OCI-LY1 (cell line): Measurements from ENCODE around the gene EHD1.

Experiments used
- H2AFZ ChIP-seq: fragments of 200-600 bp; sonication (generic), shearing (Covaris generic); 2 replicates; pipeline ENCODE4 v1.6.0; 2014; ENCODE audit warnings: antibody characterized with exemption, mild to moderate bottlenecking, low read length
- H3F3A ChIP-seq: fragments of 200-600 bp; sonication (generic), shearing (Covaris generic); 2 replicates; pipeline ENCODE4 v1.6.0; 2014; ENCODE audit warnings: mild to moderate bottlenecking, antibody characterized with exemption, low read length, moderate library complexity; ENCODE audit not compliant: insufficient read depth
- H3K27ac ChIP-seq: fragments of 200-600 bp; sonication (generic); 2 replicates; pipeline ENCODE4 v1.5.1; 2014; ENCODE audit warnings: low read length, mixed run types, mild to moderate bottlenecking, low read depth; ENCODE audit not compliant: poor library complexity, severe bottlenecking
- H3K27me3 ChIP-seq: fragments of 200-600 bp; sonication (generic); 2 replicates; pipeline ENCODE4 v1.6.0; 2014; ENCODE audit warnings: antibody characterized with exemption, mild to moderate bottlenecking, low read length, moderate library complexity; ENCODE audit not compliant: insufficient read depth
- H3K36me3 ChIP-seq: fragments of 200-600 bp; sonication (generic); 2 replicates; pipeline ENCODE4 v1.6.1; 2014; ENCODE audit warnings: mild to moderate bottlenecking, antibody characterized with exemption, low read length, moderate library complexity, mixed read lengths; ENCODE audit not compliant: insufficient read depth
- H3K4me1 ChIP-seq: fragments of 200-600 bp; sonication (generic); 2 replicates; pipeline ENCODE4 v1.5.1; 2014; ENCODE audit warnings: mild to moderate bottlenecking, low read length, moderate library complexity; ENCODE audit not compliant: insufficient read depth, severe bottlenecking
- H3K4me2 ChIP-seq: fragments of 200-600 bp; sonication (generic), shearing (Covaris generic); 2 replicates; pipeline ENCODE4 v1.6.1; 2014; ENCODE audit warnings: low read length
- H3K4me3 ChIP-seq: fragments of 200-600 bp; sonication (generic); 2 replicates; pipeline ENCODE4 v1.5.1; 2014; ENCODE audit warnings: low read length, low read depth, mild to moderate bottlenecking, mixed read lengths; ENCODE audit not compliant: poor library complexity, severe bottlenecking
- H3K79me2 ChIP-seq: fragments of 200-600 bp; shearing (Covaris generic); 2 replicates; pipeline ENCODE4 v1.6.1; 2016; ENCODE audit warnings: mixed run types, low read length, mixed read lengths; ENCODE audit not compliant: insufficient read depth
- H3K9ac ChIP-seq: fragments of 200-600 bp; sonication (generic), shearing (Covaris generic); 2 replicates; pipeline ENCODE4 v1.6.1; 2014; ENCODE audit warnings: mild to moderate bottlenecking, low read length, mixed read lengths
- H3K9me2 ChIP-seq: fragments of 200-600 bp; sonication (generic), shearing (Covaris generic); 2 replicates; pipeline ENCODE4 v1.6.1; 2014; ENCODE audit warnings: low read depth, mild to moderate bottlenecking, low read length, mixed read lengths
- H3K9me3 ChIP-seq: fragments of 200-600 bp; shearing (Covaris generic); 2 replicates; pipeline ENCODE4 v1.6.1; 2014; ENCODE audit warnings: low read length, mixed read lengths
- H4K20me1 ChIP-seq: fragments of 200-600 bp; sonication (generic), shearing (Covaris generic); 2 replicates; pipeline ENCODE4 v1.6.0; 2016; ENCODE audit warnings: mild to moderate bottlenecking, low read length; ENCODE audit not compliant: insufficient read depth
- EZH2 ChIP-seq: fragments of 200-600 bp; sonication (generic), shearing (Covaris generic); IDR thresholded peaks from 2 replicates; pipeline ENCODE4 v1.8.0; 2017; ENCODE audit warnings: borderline replicate concordance, mixed run types, mild to moderate bottlenecking, antibody characterized with exemption, low read length, moderate library complexity, mixed read lengths
- TF ChIP-seq, protein P1 (sequence below): fragments of 200-600 bp; sonication (generic), shearing (Covaris generic); IDR thresholded peaks from 2 replicates; pipeline ENCODE4 v1.5.1; 2017; ENCODE audit warnings: mild to moderate bottlenecking, antibody characterized with exemption, low read length, moderate library complexity, mixed read lengths

Gene EHD1

DNA sequence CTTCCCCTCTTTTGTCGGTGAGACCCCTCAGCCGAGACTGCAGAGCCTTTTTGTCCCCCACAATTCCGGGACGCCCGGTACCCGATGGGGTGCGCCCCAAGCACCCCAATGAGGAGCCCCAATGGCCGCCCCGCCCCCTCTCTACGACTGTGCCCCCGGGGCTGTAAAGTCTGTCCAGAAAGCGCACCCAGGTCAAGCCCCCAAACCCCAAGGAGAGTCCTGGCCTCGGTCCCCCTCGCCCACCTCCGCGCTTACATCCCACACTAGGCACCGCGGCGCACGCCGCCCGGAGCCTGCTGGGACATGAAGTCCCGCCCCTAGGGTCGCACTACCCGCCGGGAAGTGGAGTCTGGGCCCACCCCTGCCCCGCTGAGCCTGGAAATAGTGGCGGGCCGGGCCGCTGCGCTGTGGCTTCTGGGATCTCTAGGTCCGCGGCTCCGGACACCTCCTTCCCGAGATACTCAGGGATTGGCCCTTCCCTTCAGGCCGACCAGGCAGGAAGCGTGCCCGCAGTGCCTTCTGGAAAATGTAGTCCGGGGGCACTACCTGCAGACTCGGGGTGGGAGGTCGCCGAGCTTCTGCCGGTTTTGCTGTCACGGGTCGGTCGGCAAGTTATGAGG, 68.0 kb downstream of the EHD1 start, which contains the start of gene MEN1:
TSS of gene MEN1 (minus strand) at position 281 of the 620 bp plus-strand sequence. CDS start 442 bp downstream, outside the sequence.
- peak within 1 kb of the TSS; percentile 79 for H3K4me2 ChIP-seq
- H3K4me1 ChIP-seq: peaks cover 27% of the 10 kb centered on the region
- H4K20me1 ChIP-seq: no peaks in the 10 kb centered on the region
- 0 out of 2 replicates have a peak, but pooled peaks cover 3% of the 10 kb centered on the region for H3F3A ChIP-seq
- H2AFZ ChIP-seq: peak within 1 kb of the TSS; percentile 15; the same call in 1 of the 2 replicates
- H3K36me3 ChIP-seq: peaks cover 24% of the 10 kb centered on the region; the same call in 1 of the 2 replicates
- peak within 1 kb of the TSS; percentile 66 for H3K27ac ChIP-seq
- peak within 1 kb of the TSS; percentile 91 for H3K4me3 ChIP-seq
- TF ChIP-seq, protein P1, sequence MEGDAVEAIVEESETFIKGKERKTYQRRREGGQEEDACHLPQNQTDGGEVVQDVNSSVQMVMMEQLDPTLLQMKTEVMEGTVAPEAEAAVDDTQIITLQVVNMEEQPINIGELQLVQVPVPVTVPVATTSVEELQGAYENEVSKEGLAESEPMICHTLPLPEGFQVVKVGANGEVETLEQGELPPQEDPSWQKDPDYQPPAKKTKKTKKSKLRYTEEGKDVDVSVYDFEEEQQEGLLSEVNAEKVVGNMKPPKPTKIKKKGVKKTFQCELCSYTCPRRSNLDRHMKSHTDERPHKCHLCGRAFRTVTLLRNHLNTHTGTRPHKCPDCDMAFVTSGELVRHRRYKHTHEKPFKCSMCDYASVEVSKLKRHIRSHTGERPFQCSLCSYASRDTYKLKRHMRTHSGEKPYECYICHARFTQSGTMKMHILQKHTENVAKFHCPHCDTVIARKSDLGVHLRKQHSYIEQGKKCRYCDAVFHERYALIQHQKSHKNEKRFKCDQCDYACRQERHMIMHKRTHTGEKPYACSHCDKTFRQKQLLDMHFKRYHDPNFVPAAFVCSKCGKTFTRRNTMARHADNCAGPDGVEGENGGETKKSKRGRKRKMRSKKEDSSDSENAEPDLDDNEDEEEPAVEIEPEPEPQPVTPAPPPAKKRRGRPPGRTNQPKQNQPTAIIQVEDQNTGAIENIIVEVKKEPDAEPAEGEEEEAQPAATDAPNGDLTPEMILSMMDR: no peak
- no peak for TF ChIP-seq EZH2
- H3K27me3 ChIP-seq: no peaks in the 10 kb centered on the region
- no peaks in the 10 kb centered on the region for H3K9me2 ChIP-seq
- peak within 1 kb of the TSS; percentile 94 for H3K9ac ChIP-seq
- H3K79me2 ChIP-seq: no peaks in the 10 kb centered on the region
- H3K9me3 ChIP-seq: no peaks in the 10 kb centered on the region

- Histone ChIP-seq H3K79me2 (no peaks in the 10 kb centered on the region), H3K36me3 (peaks cover 30% of the 10 kb centered on the region; the same call in 1 of the 2 replicates), H3K4me3 (peak overlapping the region; percentile 91), H3K9me3 (no peaks in the 10 kb centered on the region), H3K27ac (peak overlapping the region; percentile 66), H3F3A (0 out of 2 replicates have a peak, but pooled peaks cover under 1% of the 10 kb centered on the region), H3K4me2 (peak overlapping the region; percentile 79), H3K27me3 (no peaks in the 10 kb centered on the region), H2AFZ (no peak overlapping the region), H3K9me2 (no peaks in the 10 kb centered on the region), H3K9ac (peak overlapping the region; percentile 94), H4K20me1 (no peaks in the 10 kb centered on the region), H3K4me1 (peaks cover 25% of the 10 kb centered on the region)
- TF ChIP-seq EZH2: no peak
- TF ChIP-seq, protein P1: no peak
These were observed 68.6 kb downstream of the EHD1 start for GRCh38 chr11:64809781-64810241.

- no peaks in the 10 kb centered on the region for H3K9me2 ChIP-seq
- H4K20me1 ChIP-seq: no peaks in the 10 kb centered on the region
- no peak overlapping the region for H3K4me2 ChIP-seq
- no peaks in the 10 kb centered on the region for H3K9me3 ChIP-seq
- no peak overlapping the region for H2AFZ ChIP-seq
- H3K79me2 ChIP-seq: no peaks in the 10 kb centered on the region
- H3K4me1 ChIP-seq: peaks cover 45% of the 10 kb centered on the region
- peaks cover 42% of the 10 kb centered on the region; the same call in 1 of the 2 replicates for H3K36me3 ChIP-seq
- peak overlapping the region; percentile 22 for H3K27ac ChIP-seq
- no peak overlapping the region for H3K4me3 ChIP-seq
- H3K9ac ChIP-seq: no peak overlapping the region
- H3F3A ChIP-seq: no peaks in the 10 kb centered on the region
- H3K27me3 ChIP-seq: no peaks in the 10 kb centered on the region
- TF ChIP-seq, protein P1: no peak
- no peak for TF ChIP-seq EZH2
These were observed 72.9 kb downstream of the EHD1 start for GRCh38 chr11:64805481-64805880.
